ENCODE measurements around the gene PNMA6F.

The PNMA6F gene

GRCh38 chrX:153312842-153313241 is 8.7 kb downstream of the PNMA6F start:
- no peak for TF ChIP-seq EZH2phosphoT487 (IDR thresholded peaks at IDR 0.05; ENCODE audit: borderline replicate concordance, low read length)
- TF ChIP-seq CTCF (IDR thresholded peaks at IDR 0.05; ENCODE audit: low read depth, low read length, poor library complexity, severe bottlenecking): no peak
- no peaks in the 10 kb centered on the region for H3K27me3 ChIP-seq (ENCODE audit: control insufficient read depth, low read length)
- no peak overlapping the region for H3K27ac ChIP-seq (ENCODE audit: low read depth, low read length)
- H3K4me3 ChIP-seq (ENCODE audit: low read length): no peak overlapping the region
- H3K36me3 ChIP-seq (ENCODE audit: control insufficient read depth, low read length): no peaks in the 10 kb centered on the region
- H4K20me1 ChIP-seq (ENCODE audit: control insufficient read depth, insufficient read depth, low read depth, low read length): no peaks in the 10 kb centered on the region
- H3K4me2 ChIP-seq (ENCODE audit: low read length): no peak overlapping the region
- no peaks in the 10 kb centered on the region for H3K4me1 ChIP-seq (ENCODE audit: control insufficient read depth, low read length)
- H3K79me2 ChIP-seq (ENCODE audit: control insufficient read depth, low read length): no peaks in the 10 kb centered on the region
- H3K9me3 ChIP-seq (ENCODE audit: control insufficient read depth, insufficient read depth, low read length): no peaks in the 10 kb centered on the region
- H3F3A ChIP-seq (ENCODE audit: control insufficient read depth, insufficient read depth): no peaks in the 10 kb centered on the region
- no peaks in the 10 kb centered on the region for H3K9me2 ChIP-seq (replicated peaks; ENCODE audit: control insufficient read depth, low read length)

DNA sequence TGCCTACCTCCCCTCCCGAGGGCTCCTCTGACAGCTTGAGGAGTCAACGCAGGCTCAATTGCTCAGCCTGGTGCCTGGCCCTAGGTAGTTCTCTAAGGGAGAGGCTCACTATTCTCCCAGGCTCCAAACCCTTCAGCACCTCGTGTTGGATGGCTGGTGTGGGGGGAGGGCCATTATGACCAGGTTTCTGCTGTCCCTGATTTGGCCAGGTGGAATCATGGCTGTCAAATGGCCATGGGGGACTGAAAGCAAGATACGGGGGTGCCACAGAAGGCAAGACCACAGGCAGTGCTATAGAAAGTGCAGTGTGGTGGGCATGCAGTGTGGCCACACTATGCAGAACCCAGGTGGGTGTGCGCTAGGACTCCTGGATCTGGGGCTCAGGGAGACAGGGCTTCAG is 9.5 kb downstream of the PNMA6F start:
- Histone ChIP-seq H3K27me3 (ENCODE audit: control insufficient read depth, low read length) (no peaks in the 10 kb centered on the region), H3K9me2 (replicated peaks; ENCODE audit: control insufficient read depth, low read length) (no peaks in the 10 kb centered on the region), H3K4me2 (ENCODE audit: low read length) (no peak overlapping the region), H3K36me3 (ENCODE audit: control insufficient read depth, low read length) (no peaks in the 10 kb centered on the region), H3K79me2 (ENCODE audit: control insufficient read depth, low read length) (no peaks in the 10 kb centered on the region), H3K9me3 (ENCODE audit: control insufficient read depth, insufficient read depth, low read length) (no peaks in the 10 kb centered on the region), H4K20me1 (ENCODE audit: control insufficient read depth, insufficient read depth, low read depth, low read length) (no peaks in the 10 kb centered on the region), H3F3A (ENCODE audit: control insufficient read depth, insufficient read depth) (no peaks in the 10 kb centered on the region), H3K4me3 (ENCODE audit: low read length) (no peak overlapping the region), H3K27ac (ENCODE audit: low read depth, low read length) (no peak overlapping the region), H3K4me1 (ENCODE audit: control insufficient read depth, low read length) (no peaks in the 10 kb centered on the region)
- TF ChIP-seq EZH2phosphoT487 (IDR thresholded peaks at IDR 0.05; ENCODE audit: borderline replicate concordance, low read length) (no peak), CTCF (IDR thresholded peaks at IDR 0.05; ENCODE audit: low read depth, low read length, poor library complexity, severe bottlenecking) (no peak)

GRCh38 chrX:153310901-153311300 is 10.7 kb downstream of the PNMA6F start:
- Histone ChIP-seq H3K27ac (ENCODE audit: low read depth, low read length) (no peak overlapping the region), H3K9me3 (ENCODE audit: control insufficient read depth, insufficient read depth, low read length) (no peaks in the 10 kb centered on the region), H3K4me2 (ENCODE audit: low read length) (no peak overlapping the region), H3F3A (ENCODE audit: control insufficient read depth, insufficient read depth) (no peaks in the 10 kb centered on the region), H3K27me3 (ENCODE audit: control insufficient read depth, low read length) (no peaks in the 10 kb centered on the region), H3K4me3 (ENCODE audit: low read length) (no peak overlapping the region), H3K79me2 (ENCODE audit: control insufficient read depth, low read length) (no peaks in the 10 kb centered on the region), H3K36me3 (ENCODE audit: control insufficient read depth, low read length) (no peaks in the 10 kb centered on the region), H3K9me2 (replicated peaks; ENCODE audit: control insufficient read depth, low read length) (no peaks in the 10 kb centered on the region), H4K20me1 (ENCODE audit: control insufficient read depth, insufficient read depth, low read depth, low read length) (no peaks in the 10 kb centered on the region), H3K4me1 (ENCODE audit: control insufficient read depth, low read length) (no peaks in the 10 kb centered on the region)
- TF ChIP-seq EZH2phosphoT487 (IDR thresholded peaks at IDR 0.05; ENCODE audit: borderline replicate concordance, low read length) (no peak), CTCF (IDR thresholded peaks at IDR 0.05; ENCODE audit: low read depth, low read length, poor library complexity, severe bottlenecking) (no peak)
